Measurements from ENCODE around the gene LHFPL2.

Gene LHFPL2

GRCh38 chr5:78501411-78502352, 146.9 kb downstream of the LHFPL2 start:
- Histone ChIP-seq H3K4me1 (ENCODE audit: insufficient read depth, low read length) (peaks cover 22% of the 10 kb centered on the region), H3K36me3 (ENCODE audit: insufficient read depth, low read length) (no peaks in the 10 kb centered on the region), H3K27me3 (ENCODE audit: insufficient read depth, low read length) (no peaks in the 10 kb centered on the region), H3K4me3 (ENCODE audit: low read length) (no peak overlapping the region), H2AFZ (ENCODE audit: low read depth, low read length) (no peak overlapping the region), H3K9me3 (ENCODE audit: low read length) (no peaks in the 10 kb centered on the region)

DNA sequence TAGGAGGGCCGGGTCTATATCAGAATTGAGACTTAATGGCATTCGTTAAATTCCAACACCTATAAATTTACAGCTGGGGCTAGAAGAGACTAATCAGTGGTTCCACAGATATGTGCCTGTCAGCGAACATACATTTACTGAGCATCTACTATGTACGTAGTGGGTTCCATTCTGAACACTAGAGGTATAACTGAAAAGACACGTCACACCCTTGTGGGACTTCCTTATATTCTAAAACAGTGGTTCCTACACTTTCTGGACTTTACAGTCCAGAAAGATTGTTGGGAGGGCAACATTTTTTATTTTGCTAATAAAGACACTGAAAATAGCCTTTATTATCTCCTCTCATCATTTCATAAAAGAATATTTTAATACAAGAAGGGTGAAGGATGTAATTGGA, 147.7 kb downstream of the LHFPL2 start:
- Histone ChIP-seq H3K36me3 (ENCODE audit: insufficient read depth, low read length) (no peaks in the 10 kb centered on the region), H3K4me3 (ENCODE audit: low read length) (no peak overlapping the region), H3K9me3 (ENCODE audit: low read length) (no peaks in the 10 kb centered on the region), H3K27me3 (ENCODE audit: insufficient read depth, low read length) (no peaks in the 10 kb centered on the region), H3K4me1 (ENCODE audit: insufficient read depth, low read length) (peaks cover 22% of the 10 kb centered on the region), H2AFZ (ENCODE audit: low read depth, low read length) (no peak overlapping the region)

GRCh38 chr5:78500028-78500427, 148.5 kb downstream of the LHFPL2 start:
- Histone ChIP-seq H3K4me3 (ENCODE audit: low read length) (no peak overlapping the region), H2AFZ (ENCODE audit: low read depth, low read length) (no peak overlapping the region), H3K27me3 (ENCODE audit: insufficient read depth, low read length) (no peaks in the 10 kb centered on the region), H3K36me3 (ENCODE audit: insufficient read depth, low read length) (no peaks in the 10 kb centered on the region), H3K9me3 (ENCODE audit: low read length) (no peaks in the 10 kb centered on the region), H3K4me1 (ENCODE audit: insufficient read depth, low read length) (peaks cover 22% of the 10 kb centered on the region)

DNA sequence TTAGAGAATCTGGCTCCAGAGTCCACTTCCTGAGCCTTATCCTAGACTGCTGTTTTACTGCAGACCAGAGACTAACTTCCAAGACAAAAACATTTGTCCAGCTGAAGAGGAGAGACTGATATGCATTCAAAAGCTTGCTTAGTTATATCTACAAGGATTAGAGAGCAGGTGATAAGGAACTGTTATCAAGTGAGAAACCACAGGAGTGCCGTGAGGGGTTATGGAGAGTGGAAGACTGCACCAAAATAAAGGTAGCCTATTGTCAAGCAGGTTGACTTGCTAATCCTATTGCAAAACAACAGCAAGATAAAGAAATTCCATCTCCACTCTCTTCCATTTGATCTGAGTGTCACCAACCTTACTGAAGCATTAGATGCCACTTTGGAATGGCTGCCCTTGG, 149.1 kb downstream of the LHFPL2 start:
- Histone ChIP-seq H3K9me3 (ENCODE audit: low read length) (no peaks in the 10 kb centered on the region), H2AFZ (ENCODE audit: low read depth, low read length) (no peak overlapping the region), H3K27me3 (ENCODE audit: insufficient read depth, low read length) (no peaks in the 10 kb centered on the region), H3K36me3 (ENCODE audit: insufficient read depth, low read length) (no peaks in the 10 kb centered on the region), H3K4me3 (ENCODE audit: low read length) (no peak overlapping the region), H3K4me1 (ENCODE audit: insufficient read depth, low read length) (peaks cover 16% of the 10 kb centered on the region)

DNA sequence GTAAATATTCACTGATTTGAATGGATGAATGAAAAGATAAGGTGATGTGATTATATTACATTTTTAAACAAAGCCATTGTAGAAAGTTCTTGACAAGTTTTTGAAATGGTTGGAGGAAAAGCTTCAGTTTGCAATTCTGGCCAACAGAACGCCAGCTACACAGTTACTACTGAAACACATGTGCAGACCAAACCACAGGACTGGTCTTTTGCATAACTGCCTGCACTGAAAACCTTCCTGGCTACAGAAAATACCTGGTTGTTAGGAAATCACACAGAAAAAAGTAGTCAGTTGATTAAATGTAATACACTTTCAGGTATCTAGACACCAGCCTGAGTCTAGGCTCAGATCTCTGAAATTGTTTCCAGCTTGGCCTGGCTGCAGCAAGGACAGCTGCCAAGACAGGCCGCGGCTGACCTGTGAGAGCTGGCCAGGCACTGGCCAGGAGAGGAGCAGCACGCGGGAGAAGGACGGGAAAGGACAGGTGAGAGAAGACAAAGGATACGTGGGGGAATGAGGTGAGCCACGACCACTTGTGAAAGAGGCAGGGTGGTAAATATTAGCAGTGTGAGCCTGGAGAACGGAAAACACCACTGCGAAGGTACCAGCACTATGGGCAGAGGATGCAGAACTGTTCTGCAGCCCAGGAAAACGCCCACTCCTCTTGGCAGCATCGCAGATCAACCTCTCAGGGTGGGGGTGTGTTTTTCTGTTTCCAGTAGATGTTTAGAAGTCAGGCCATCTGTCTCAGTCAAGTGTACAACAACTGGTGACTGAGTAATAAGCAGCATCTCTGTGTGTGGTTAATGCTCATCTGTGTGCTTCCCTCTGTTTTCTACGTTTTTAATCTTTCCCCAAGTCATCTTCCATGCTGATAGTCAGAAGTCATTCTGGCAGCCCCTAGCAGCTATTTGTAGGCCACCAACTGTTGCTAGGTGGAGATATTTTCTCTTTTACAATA, 150.7 kb downstream of the LHFPL2 start:
- H2AFZ ChIP-seq (ENCODE audit: low read depth, low read length) = no peak overlapping the region
- no peaks in the 10 kb centered on the region for H3K9me3 ChIP-seq (ENCODE audit: low read length)
- no peak overlapping the region for H3K4me3 ChIP-seq (ENCODE audit: low read length)
- H3K27me3 ChIP-seq (ENCODE audit: insufficient read depth, low read length) = no peaks in the 10 kb centered on the region
- H3K36me3 ChIP-seq (ENCODE audit: insufficient read depth, low read length) = no peaks in the 10 kb centered on the region
- peaks cover 16% of the 10 kb centered on the region for H3K4me1 ChIP-seq (ENCODE audit: insufficient read depth, low read length)

GRCh38 chr5:78496373-78496772, 152.2 kb downstream of the LHFPL2 start:
- H3K4me1 ChIP-seq (ENCODE audit: insufficient read depth, low read length) = peaks cover 16% of the 10 kb centered on the region
- no peaks in the 10 kb centered on the region for H3K36me3 ChIP-seq (ENCODE audit: insufficient read depth, low read length)

GRCh38 chr5:78495800-78496199, 152.8 kb downstream of the LHFPL2 start:
- H3K36me3 ChIP-seq (ENCODE audit: insufficient read depth, low read length) = no peaks in the 10 kb centered on the region
- no peaks in the 10 kb centered on the region for H3K27me3 ChIP-seq (ENCODE audit: insufficient read depth, low read length)
- H3K4me3 ChIP-seq (ENCODE audit: low read length) = no peak overlapping the region
- H3K9me3 ChIP-seq (ENCODE audit: low read length) = no peaks in the 10 kb centered on the region
- no peak overlapping the region for H2AFZ ChIP-seq (ENCODE audit: low read depth, low read length)
- peaks cover 19% of the 10 kb centered on the region for H3K4me1 ChIP-seq (ENCODE audit: insufficient read depth, low read length)

More at GRCh38 chr5:78496373-78496772, 152.2 kb downstream of the LHFPL2 start:
- Histone ChIP-seq H2AFZ (ENCODE audit: low read depth, low read length) (no peak overlapping the region), H3K4me3 (ENCODE audit: low read length) (no peak overlapping the region), H3K27me3 (ENCODE audit: insufficient read depth, low read length) (no peaks in the 10 kb centered on the region), H3K9me3 (ENCODE audit: low read length) (no peaks in the 10 kb centered on the region)

- H3K4me3 ChIP-seq (ENCODE audit: low read length) = no peak overlapping the region
- no peak overlapping the region for H2AFZ ChIP-seq (ENCODE audit: low read depth, low read length)
- H3K9me3 ChIP-seq (ENCODE audit: low read length) = no peaks in the 10 kb centered on the region
- peaks cover 19% of the 10 kb centered on the region for H3K4me1 ChIP-seq (ENCODE audit: insufficient read depth, low read length)
- no peaks in the 10 kb centered on the region for H3K27me3 ChIP-seq (ENCODE audit: insufficient read depth, low read length)
- H3K36me3 ChIP-seq (ENCODE audit: insufficient read depth, low read length) = peaks cover 14% of the 10 kb centered on the region
Observed at GRCh38 chr5:78492650-78493049, 155.9 kb downstream of the LHFPL2 start.

DNA sequence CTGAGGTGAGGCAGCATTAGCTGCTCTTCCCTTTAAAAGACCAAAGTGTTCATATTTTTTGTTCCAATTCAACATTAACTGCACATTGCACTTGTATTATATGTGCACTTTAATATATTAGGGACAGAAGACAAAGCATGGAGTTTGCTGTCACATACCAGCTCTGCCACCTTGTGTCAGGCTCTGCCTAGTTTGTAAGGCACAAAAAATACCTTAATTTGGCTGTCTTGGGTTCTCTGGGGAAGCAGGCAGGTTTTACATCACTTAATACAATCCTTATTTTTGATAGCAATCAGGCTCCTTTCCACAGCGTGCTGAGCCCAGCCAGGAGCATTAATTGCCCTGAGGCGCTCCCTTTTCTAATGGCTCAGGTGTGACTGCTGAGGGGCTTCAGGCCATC, 156.3 kb downstream of the LHFPL2 start:
- Histone ChIP-seq H3K4me1 (ENCODE audit: insufficient read depth, low read length) (peaks cover 19% of the 10 kb centered on the region), H3K27me3 (ENCODE audit: insufficient read depth, low read length) (no peaks in the 10 kb centered on the region), H3K9me3 (ENCODE audit: low read length) (no peaks in the 10 kb centered on the region), H3K36me3 (ENCODE audit: insufficient read depth, low read length) (peaks cover 18% of the 10 kb centered on the region), H3K4me3 (ENCODE audit: low read length) (no peak overlapping the region), H2AFZ (ENCODE audit: low read depth, low read length) (no peak overlapping the region)

DNA sequence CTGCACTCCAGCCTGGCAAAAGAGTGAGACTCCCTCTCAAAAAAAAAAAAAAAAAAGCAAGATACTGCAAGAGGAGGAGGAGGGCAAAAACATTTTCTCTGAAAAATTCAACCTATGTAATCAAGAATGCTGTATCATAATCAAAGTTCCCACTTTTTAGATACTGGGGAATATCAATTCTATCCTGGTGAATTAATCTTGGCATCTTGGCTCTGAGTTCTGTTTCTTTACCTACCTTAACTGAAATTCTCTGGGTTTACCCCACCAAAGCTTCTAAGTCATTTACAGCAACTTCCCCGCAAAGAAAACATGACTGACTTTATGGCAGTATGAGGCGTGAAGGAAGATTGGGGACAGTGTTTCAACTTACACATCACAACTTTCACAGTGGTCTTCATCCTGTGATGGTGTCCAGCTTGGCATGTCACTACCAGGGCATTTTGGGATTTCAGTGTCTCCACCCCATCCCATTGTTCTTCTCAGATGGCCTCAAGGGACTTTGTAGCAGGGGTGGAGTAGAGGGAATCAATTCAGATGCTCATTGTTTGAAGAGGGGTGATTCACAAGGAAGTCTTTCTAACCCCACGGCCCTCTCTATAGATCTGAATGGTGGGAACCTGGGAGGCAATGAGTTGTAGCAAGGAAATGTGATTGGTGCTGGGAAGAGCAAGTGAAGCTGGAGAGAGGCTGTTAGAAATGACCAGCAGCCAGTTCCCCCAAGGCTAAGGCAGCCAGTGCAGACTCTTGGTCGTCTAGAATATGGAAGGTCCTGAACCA, 157.7 kb downstream of the LHFPL2 start:
- Histone ChIP-seq H3K36me3 (ENCODE audit: insufficient read depth, low read length) (peaks cover 22% of the 10 kb centered on the region), H3K4me3 (ENCODE audit: low read length) (no peak overlapping the region), H3K9me3 (ENCODE audit: low read length) (no peaks in the 10 kb centered on the region), H2AFZ (ENCODE audit: low read depth, low read length) (no peak overlapping the region), H3K4me1 (ENCODE audit: insufficient read depth, low read length) (peaks cover 11% of the 10 kb centered on the region), H3K27me3 (ENCODE audit: insufficient read depth, low read length) (no peaks in the 10 kb centered on the region)

DNA sequence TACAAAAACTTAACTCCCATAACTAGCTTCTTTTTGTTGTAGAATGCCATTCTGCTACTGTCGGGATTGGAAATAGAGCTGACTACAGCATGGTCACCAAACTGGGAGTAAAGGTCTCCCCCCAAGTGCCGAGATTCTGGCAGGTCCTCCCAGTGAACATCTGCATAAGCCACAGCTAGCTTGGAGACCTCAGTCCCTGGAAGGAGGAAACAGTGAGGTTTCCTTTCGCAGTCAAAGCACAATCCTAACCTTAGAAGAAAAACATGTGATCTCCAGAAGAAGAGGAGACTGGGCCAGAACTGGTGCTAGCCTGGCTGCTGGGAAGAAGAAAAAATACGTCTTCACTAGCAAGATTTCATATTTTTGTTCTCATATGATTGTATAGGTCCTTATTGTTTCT, 160.7 kb downstream of the LHFPL2 start:
- Histone ChIP-seq H3K36me3 (ENCODE audit: insufficient read depth, low read length) (peaks cover 22% of the 10 kb centered on the region), H3K4me1 (ENCODE audit: insufficient read depth, low read length) (peaks cover 3% of the 10 kb centered on the region), H3K4me3 (ENCODE audit: low read length) (no peak overlapping the region), H2AFZ (ENCODE audit: low read depth, low read length) (no peak overlapping the region), H3K27me3 (ENCODE audit: insufficient read depth, low read length) (no peaks in the 10 kb centered on the region), H3K9me3 (ENCODE audit: low read length) (no peaks in the 10 kb centered on the region)

GRCh38 chr5:78486218-78486617, 162.4 kb downstream of the LHFPL2 start:
- Histone ChIP-seq H3K4me3 (ENCODE audit: low read length) (no peak overlapping the region), H3K9me3 (ENCODE audit: low read length) (no peaks in the 10 kb centered on the region), H2AFZ (ENCODE audit: low read depth, low read length) (no peak overlapping the region), H3K4me1 (ENCODE audit: insufficient read depth, low read length) (peaks cover 3% of the 10 kb centered on the region), H3K36me3 (ENCODE audit: insufficient read depth, low read length) (peaks cover 22% of the 10 kb centered on the region), H3K27me3 (ENCODE audit: insufficient read depth, low read length) (no peaks in the 10 kb centered on the region)

Data from neuron (in vitro differentiated cells).